Loucy (cell line): Measurements from ENCODE around the gene HUS1.

Source experiments
- H2AFZ ChIP-seq: fragments of 200-600 bp; sonication (generic); 2 replicates; pipeline ENCODE4 v1.6.0; 2016; ENCODE audit warnings: antibody characterized with exemption, mild to moderate bottlenecking, low read length, moderate library complexity
- H3F3A ChIP-seq: fragments of 200-600 bp; 2 replicates; pipeline ENCODE4 v1.6.0; 2016; ENCODE audit warnings: antibody characterized with exemption, low read depth, mild to moderate bottlenecking
- H3K27me3 ChIP-seq: fragments of 200-600 bp; sonication (generic); 2 replicates; pipeline ENCODE4 v1.6.1; 2014; ENCODE audit warnings: low read length, mild to moderate bottlenecking; ENCODE audit not compliant: insufficient read depth, poor library complexity, severe bottlenecking
- H3K36me3 ChIP-seq: fragments of 200-600 bp; sonication (generic); 2 replicates; pipeline ENCODE4 v1.6.1; 2016; ENCODE audit warnings: low read length; ENCODE audit not compliant: insufficient read depth
- H3K4me1 ChIP-seq: fragments of 200-600 bp; sonication (generic); 2 replicates; pipeline ENCODE4 v1.5.1; 2014; ENCODE audit warnings: low read length, mild to moderate bottlenecking; ENCODE audit not compliant: insufficient read depth, poor library complexity, severe bottlenecking
- H3K4me2 ChIP-seq: fragments of 200-600 bp; sonication (generic); 2 replicates; pipeline ENCODE4 v1.6.0; 2014; ENCODE audit warnings: antibody characterized with exemption, low read length, low read depth, mild to moderate bottlenecking; ENCODE audit not compliant: poor library complexity, severe bottlenecking
- H3K4me3 ChIP-seq: fragments of 200-600 bp; sonication (generic); 2 replicates; pipeline ENCODE4 v1.5.1; 2014; ENCODE audit warnings: low read length, mild to moderate bottlenecking, mixed read lengths; ENCODE audit not compliant: poor library complexity, severe bottlenecking
- H3K79me2 ChIP-seq: fragments of 200-600 bp; sonication (generic); 2 replicates; pipeline ENCODE4 v1.6.1; 2014; ENCODE audit warnings: low read length; ENCODE audit not compliant: insufficient read depth
- H3K9ac ChIP-seq: fragments of 200-600 bp; sonication (generic); 2 replicates; pipeline ENCODE4 v1.6.0; 2014; ENCODE audit warnings: mild to moderate bottlenecking, low read depth, low read length, moderate library complexity; ENCODE audit not compliant: poor library complexity, severe bottlenecking
- H3K9me2 ChIP-seq: fragments of 200-600 bp; sonication (generic); replicated peaks from 2 replicates; pipeline ENCODE4 v1.6.1; 2016; ENCODE audit warnings: low read depth, low read length, mixed read lengths
- H3K9me3 ChIP-seq: fragments of 200-600 bp; sonication (generic); 2 replicates; pipeline ENCODE4 v1.6.1; 2014; ENCODE audit warnings: mild to moderate bottlenecking, antibody characterized with exemption, low read length, low read depth; ENCODE audit not compliant: insufficient read depth
- H4K20me1 ChIP-seq: fragments of 200-600 bp; sonication (generic); 2 replicates; pipeline ENCODE4 v1.6.0; 2014; ENCODE audit warnings: antibody characterized with exemption, low read length, mild to moderate bottlenecking; ENCODE audit not compliant: insufficient read depth, poor library complexity, severe bottlenecking
- EZH2phosphoT487 ChIP-seq: fragments of 200-600 bp; IDR thresholded peaks from 2 replicates; pipeline ENCODE4 v1.6.1; 2018; ENCODE audit warnings: antibody characterized with exemption, mild to moderate bottlenecking, moderate library complexity, borderline replicate concordance
- TF ChIP-seq, protein P1 (sequence below): fragments of 200-600 bp; sonication (generic); conservative IDR thresholded peaks from 2 replicates; pipeline ENCODE4 v1.5.1; 2014; ENCODE audit warnings: mild to moderate bottlenecking, antibody characterized with exemption, low read length

Gene HUS1

DNA sequence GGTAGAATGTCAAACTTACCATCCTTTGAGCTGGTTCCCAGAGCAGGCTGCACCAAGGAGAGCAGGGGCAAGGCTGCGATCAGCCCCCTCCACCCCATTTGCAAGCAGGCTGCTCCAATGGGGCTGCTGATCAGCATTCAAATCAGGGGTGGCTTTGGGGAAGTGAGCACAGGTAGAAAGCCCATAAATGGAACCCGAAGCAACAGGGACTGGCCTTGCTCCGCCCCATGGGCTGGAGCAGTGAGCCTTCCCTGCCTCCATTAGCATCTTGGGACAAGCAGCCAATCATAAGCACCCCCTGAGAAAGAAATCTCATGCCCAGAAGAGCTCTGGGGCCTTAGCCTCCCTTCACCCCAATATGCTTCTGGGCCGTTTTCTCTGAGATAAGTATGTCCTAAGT is 27.2 kb downstream of the HUS1 start:
- Histone ChIP-seq H3K79me2 (no peaks in the 10 kb centered on the region), H3K36me3 (no peaks in the 10 kb centered on the region), H4K20me1 (no peaks in the 10 kb centered on the region), H3F3A (no peaks in the 10 kb centered on the region), H3K4me2 (no peak overlapping the region), H3K9ac (no peak overlapping the region), H2AFZ (no peak overlapping the region), H3K4me1 (no peaks in the 10 kb centered on the region), H3K9me3 (no peaks in the 10 kb centered on the region), H3K27me3 (no peaks in the 10 kb centered on the region), H3K9me2 (no peaks in the 10 kb centered on the region), H3K4me3 (no peak overlapping the region)
- TF ChIP-seq EZH2phosphoT487 = no peak
- TF ChIP-seq, protein P1, sequence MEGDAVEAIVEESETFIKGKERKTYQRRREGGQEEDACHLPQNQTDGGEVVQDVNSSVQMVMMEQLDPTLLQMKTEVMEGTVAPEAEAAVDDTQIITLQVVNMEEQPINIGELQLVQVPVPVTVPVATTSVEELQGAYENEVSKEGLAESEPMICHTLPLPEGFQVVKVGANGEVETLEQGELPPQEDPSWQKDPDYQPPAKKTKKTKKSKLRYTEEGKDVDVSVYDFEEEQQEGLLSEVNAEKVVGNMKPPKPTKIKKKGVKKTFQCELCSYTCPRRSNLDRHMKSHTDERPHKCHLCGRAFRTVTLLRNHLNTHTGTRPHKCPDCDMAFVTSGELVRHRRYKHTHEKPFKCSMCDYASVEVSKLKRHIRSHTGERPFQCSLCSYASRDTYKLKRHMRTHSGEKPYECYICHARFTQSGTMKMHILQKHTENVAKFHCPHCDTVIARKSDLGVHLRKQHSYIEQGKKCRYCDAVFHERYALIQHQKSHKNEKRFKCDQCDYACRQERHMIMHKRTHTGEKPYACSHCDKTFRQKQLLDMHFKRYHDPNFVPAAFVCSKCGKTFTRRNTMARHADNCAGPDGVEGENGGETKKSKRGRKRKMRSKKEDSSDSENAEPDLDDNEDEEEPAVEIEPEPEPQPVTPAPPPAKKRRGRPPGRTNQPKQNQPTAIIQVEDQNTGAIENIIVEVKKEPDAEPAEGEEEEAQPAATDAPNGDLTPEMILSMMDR = no peak

GRCh38 chr7:47951374-47951773 is 28.0 kb downstream of the HUS1 start:
- H3K79me2 ChIP-seq = no peaks in the 10 kb centered on the region
- H3K4me3 ChIP-seq = no peak overlapping the region
- H3K27me3 ChIP-seq = no peaks in the 10 kb centered on the region
- H3K9me3 ChIP-seq = no peaks in the 10 kb centered on the region
- H3F3A ChIP-seq = no peaks in the 10 kb centered on the region
- no peaks in the 10 kb centered on the region for H3K4me1 ChIP-seq
- no peak overlapping the region for H3K4me2 ChIP-seq
- H4K20me1 ChIP-seq = no peaks in the 10 kb centered on the region
- TF ChIP-seq, protein P1 = no peak
- no peak for TF ChIP-seq EZH2phosphoT487
- H2AFZ ChIP-seq = no peak overlapping the region
- no peaks in the 10 kb centered on the region for H3K9me2 ChIP-seq
- no peaks in the 10 kb centered on the region for H3K36me3 ChIP-seq
- no peak overlapping the region for H3K9ac ChIP-seq

DNA sequence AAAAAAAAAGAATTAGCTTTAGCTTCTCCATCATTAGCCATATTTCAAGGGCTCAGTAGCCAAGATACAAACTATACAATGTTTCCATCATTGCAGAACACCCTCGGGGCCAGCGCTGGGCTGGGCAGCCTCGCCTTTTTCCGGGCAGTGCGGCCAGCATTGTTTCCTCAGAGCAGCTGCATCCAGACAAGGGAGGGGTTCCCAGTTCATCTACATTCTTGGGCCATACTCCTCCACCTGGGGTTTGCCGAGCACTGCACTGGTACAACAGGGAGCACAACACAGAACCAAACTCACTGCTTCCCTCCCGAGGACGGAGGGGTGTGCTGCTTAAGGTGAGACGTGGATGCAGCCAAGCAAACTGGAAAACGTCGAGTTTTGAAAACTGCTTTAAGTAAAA is 28.7 kb downstream of the HUS1 start:
- Histone ChIP-seq H3K4me3 (no peak overlapping the region), H3F3A (no peaks in the 10 kb centered on the region), H3K9me2 (no peaks in the 10 kb centered on the region), H3K36me3 (no peaks in the 10 kb centered on the region), H3K4me1 (no peaks in the 10 kb centered on the region), H3K4me2 (no peak overlapping the region), H4K20me1 (no peaks in the 10 kb centered on the region), H3K27me3 (no peaks in the 10 kb centered on the region), H3K79me2 (no peaks in the 10 kb centered on the region), H2AFZ (no peak overlapping the region), H3K9ac (no peak overlapping the region), H3K9me3 (no peaks in the 10 kb centered on the region)
- TF ChIP-seq, protein P1 = no peak
- no peak for TF ChIP-seq EZH2phosphoT487
